GM19455 (cell line): ENCODE results near the gene MYZAP.

Experiments
- ATAC-seq: cut with Tn5 transposase; IDR thresholded peaks from one replicate; pipeline ENCODE4 v1.9.1; 2021; ENCODE audit not compliant: unreplicated experiment

The MYZAP gene

DNA sequence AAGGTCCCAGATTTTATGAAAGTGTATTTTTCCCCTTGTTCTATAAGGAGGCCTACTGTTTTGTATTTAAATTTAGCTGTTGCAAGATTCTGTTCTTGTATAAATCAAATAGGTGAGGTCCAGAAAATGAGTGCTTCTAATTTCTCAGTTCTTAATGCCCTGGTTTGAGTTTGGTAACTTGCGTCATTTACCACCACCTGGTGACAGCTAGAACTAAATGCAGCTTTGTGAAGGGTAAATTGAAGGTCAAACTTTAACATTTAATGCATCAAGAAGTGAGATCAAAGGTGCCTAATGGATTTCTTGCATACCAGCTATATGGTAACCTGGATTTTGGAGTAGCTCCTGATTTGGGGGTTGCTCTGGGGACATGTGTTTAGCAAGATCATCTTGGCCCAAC, 64.1 kb downstream of the MYZAP start:
- ATAC-seq, result no peak

- no peak for ATAC-seq
Observed at GRCh38 chr15:57656434-57656833, 64.7 kb downstream of the MYZAP start.

DNA sequence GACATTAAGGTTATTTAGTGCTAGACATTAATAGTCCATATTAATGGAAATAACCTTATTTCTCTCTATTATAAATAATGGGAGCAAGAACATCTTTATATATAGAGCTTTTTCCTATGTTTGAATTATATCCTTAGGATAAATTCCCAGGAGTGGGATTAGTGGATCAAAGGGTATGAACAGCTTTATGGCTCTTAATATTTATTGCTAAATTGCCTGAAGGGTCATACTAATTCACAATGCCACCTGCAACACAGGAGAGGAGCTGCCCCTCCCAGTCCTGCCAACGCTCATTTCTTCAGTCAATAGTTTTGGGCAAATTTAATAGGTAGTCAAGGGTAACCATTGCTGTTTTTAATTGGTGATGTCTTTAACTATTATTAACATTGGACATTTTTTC, 65.9 kb downstream of the MYZAP start:
- no peak for ATAC-seq

GRCh38 chr15:57662091-57662744, 70.5 kb downstream of the MYZAP start:
- no peak for ATAC-seq

- ATAC-seq, result no peak
Observed at GRCh38 chr15:57662802-57663201, 71.1 kb downstream of the MYZAP start.

GRCh38 chr15:57663262-57663661, 71.6 kb downstream of the MYZAP start:
- ATAC-seq, result no peak

- ATAC-seq, result no peak
Observed at GRCh38 chr15:57665194-57665593, 73.5 kb downstream of the MYZAP start.

DNA sequence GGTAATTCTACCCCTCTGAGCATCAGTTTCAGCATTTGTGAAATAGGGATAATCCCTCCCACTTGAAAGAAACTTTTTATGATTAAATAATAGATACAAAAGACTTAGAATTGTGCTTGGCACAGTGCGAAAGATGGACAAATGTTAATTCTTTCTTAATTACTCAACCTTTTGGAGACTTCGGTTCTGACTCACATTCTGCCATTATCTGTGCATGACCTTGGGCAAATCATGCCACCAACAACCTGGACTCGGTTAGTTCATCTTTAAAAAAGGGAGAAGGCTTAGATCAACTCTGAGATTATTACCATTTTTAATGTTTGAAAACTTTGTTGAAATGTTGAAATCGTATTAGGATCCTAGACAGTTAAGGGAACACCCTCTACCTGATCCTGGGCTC, 74.2 kb downstream of the MYZAP start:
- no peak for ATAC-seq

GRCh38 chr15:57667171-57667849, 75.6 kb downstream of the MYZAP start:
- no peak for ATAC-seq

DNA sequence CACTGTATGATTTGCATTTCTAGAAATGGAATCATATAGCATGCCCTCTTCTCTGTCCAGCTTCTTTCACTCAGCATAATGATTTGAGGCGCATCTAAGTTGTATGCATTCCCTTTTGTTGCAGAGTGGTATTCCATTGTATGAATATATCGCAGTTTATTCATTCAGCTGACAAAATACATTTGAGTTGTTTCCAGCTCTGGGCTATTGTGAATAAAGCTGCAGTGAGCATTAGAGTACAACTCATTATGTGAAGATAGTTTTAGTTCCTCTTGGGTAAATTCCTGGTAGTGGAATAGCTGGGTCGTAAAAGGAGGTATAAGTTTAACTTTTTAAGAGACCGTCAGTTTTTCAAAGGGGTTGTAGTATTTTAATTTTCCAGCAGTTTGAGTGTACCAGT, 76.3 kb downstream of the MYZAP start:
- ATAC-seq, result no peak

DNA sequence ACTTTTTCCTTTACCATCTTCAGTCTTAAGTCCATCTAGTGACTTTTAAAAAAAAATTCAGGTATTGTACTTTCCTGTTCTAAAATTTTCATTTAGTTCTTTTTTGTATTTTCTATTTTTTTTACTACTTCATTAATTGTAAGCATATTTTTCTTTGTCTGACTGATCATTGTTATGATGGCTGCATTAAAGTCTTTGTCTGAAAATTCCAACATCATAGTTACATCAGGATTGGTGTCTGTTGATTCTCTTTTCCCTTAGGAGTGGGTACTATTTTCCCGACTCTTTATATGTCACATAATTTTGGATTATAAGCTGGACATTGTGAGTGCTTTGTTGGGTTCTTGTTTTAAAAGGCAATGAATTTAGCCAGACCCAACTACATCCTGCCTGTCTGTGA, 79.9 kb downstream of the MYZAP start:
- ATAC-seq, result no peak

- no peak for ATAC-seq
Observed at GRCh38 chr15:57675481-57676181, 83.9 kb downstream of the MYZAP start.

DNA sequence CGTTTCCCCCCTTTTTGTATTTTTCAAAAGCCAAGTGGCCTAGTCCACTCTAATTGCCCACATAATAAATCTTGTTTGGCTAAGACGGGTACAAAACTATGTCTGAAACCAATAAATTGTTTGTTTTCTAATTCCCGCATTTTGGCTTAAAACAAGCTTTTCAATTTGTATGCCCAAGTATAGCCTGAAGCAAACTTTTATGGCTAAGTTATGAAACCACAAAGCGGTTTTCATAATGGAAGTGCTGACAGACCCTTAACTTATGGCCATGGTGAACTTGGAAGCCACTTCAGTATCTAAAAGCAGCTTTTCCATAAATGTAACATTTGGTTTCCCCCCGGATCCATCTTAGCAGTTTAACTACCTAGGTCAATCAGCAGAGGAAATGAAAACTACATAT, 84.9 kb downstream of the MYZAP start:
- no peak for ATAC-seq

- ATAC-seq, result no peak
Observed at GRCh38 chr15:57677204-57677603, 85.5 kb downstream of the MYZAP start.

DNA sequence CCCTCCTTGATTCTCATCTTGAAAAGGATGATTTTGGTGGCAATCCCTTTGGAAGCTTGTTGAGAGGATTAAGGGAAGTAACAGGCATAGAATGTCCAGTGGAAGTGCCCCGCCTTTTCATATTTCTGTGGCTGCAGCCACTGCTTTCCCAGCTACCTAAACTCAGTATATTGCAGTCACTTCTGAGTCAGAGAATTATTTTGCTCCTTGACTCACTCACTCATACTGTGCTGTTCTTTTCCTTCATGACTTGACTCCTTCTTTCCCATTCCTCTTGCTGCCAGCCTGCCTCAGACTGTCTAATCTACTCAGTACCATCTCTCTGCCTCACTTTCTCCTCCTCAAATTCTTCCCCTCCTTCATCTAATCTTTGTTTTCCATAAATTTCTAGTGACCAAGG, 88.3 kb downstream of the MYZAP start:
- ATAC-seq, result no peak

GRCh38 chr15:57681011-57681410, 89.3 kb downstream of the MYZAP start:
- no peak for ATAC-seq

DNA sequence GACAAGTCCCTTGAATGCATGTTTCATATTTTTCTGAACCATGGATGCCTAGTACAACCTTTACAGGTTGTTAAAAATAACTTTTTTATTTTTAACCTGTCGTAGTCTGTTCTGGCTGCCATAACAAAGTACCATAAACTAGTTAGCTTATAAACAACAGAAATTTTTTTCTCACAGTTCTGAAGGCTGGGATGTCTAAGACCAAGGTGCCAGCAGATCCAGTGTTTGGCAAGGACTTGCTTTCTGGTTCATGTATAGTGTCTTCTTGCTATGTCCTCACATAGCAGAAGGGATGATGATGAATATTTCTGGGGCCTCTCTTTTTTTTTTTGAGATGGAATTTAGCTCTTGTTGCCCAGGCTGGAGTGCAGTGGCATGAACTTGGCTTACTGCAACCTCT, 91.8 kb downstream of the MYZAP start:
- ATAC-seq, result no peak

GRCh38 chr15:57684491-57685151, 92.9 kb downstream of the MYZAP start:
- ATAC-seq, result no peak

DNA sequence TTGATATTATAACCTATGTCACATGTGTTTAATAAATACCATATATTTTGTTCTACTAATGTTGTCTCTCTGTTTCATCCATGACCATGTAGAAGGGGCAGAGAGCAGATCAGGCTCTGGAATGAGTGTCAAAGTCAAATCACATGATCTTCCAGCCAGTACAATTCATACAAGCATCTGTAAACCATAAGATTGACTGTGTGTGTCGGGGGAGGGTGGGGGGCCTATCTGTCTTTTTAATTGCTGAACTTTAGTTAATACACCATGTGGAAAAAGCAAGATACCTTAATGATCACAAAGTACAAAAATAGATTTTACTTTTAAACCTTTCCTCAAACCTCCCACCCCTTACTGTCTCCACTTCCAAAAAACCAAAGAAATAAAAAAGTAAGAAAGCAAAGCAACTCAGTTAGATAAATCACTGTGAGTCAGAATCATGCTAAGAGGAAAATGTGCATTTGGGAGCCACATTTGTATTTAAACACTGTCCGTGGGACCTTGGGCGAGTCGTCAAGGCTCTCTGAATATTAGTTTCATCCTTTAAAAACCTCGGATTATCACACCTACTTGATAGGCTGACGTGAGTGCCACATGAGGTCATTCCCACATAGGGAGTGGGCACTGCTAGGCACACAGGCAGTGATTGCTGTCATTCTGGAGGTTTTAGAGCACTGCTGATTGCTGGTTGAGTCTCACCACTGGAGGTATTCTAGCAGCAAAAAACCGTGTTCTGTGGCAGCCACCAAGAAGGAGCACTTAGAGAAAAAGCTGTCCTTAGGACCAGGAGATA, 93.8 kb downstream of the MYZAP start:
- no peak for ATAC-seq

DNA sequence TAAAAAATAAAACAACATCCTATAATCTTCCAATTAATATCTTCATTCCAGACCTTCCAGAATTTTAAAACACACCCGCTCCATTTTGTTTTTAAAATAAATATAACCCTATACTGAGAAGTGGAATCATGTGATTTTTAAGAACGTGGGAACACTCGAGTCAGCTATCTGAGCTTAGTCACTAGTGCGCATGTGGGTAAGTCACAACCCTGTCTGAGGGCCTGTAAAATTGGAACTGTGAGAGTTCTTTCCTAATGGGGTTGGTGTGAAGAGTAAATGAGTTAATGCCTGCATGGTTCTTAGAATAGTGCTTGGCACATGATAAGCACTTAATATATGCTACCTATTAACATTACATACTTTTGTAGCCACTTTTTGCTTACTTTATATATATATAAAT, 95.0 kb downstream of the MYZAP start:
- ATAC-seq, result no peak

DNA sequence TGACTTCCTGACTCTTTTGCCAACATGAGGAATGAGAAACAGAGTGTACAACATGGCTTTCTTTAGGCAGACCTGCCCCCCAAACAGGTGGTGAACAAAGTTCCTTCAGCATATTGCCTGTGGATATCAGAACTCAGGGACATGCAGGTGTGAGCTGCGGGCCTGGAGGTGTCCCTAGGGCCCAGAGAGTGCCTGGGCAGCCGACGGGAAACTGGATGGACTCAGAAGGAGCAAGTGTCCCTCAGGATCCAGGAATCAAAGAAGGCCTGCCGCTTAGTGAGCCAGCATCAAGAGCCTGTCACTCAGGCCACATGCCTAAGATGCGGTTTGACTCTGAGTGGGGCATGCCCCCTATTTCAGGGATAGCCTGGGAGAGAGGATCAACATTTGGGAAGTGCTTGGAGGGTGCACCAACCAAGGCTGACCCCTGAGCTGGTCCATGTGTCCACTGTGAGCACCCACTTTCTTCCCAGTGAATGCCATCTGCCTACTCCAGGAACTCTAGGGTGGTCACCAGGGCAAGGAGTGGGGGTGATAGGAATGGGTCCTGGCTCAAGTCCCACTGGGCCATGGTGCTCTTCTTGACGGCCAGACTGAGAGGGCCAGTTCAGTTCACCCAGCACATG, 98.8 kb downstream of the MYZAP start:
- ATAC-seq, result no peak
